ENCODE measurements around the gene NDUFA13. TPM values are rescaled to one million over a fixed set of nuclear protein-coding genes. Genes with fewer than 3 reads are reported as not detected.

The NDUFA13 gene
- polyA plus RNA-seq, 1 donor from 2014 or later = 324 TPM

- peak overlapping the region in 1 of 3 donors; percentile 62 for H3K27ac Mint-ChIP-seq
These were observed 1.8 kb upstream of the NDUFA13 start for GRCh38 chr19:19514215-19514657.

GRCh38 chr19:19514881-19515641, 964 bp upstream of the NDUFA13 start, which contains the start of gene TSSK6:
TSSK6 (minus strand) TSS chr19:19515548; CDS start chr19:19515427, 121 bp downstream.
- H3K27me3 Mint-ChIP-seq = no peaks in the 10 kb centered on the region
- peak within 1 kb of the TSS; percentile 88 to 97 (median 92) for H3K27ac Mint-ChIP-seq

More at GRCh38 chr19:19514215-19514657, 1.8 kb upstream of the NDUFA13 start:
- Mint-ChIP-seq H3K36me3 (no peaks in the 10 kb centered on the region), H3K9me3 (no peaks in the 10 kb centered on the region), H3K27me3 (no peaks in the 10 kb centered on the region), H3K4me3 (peak overlapping the region in 1 of 4 donors; percentile 55), H3K4me1 (peaks cover 5 to 9% (median 9%) of the 10 kb centered on the region in 3 donors)

GRCh38 chr19:19517235-19517619, 1.2 kb downstream of the NDUFA13 start:
- Mint-ChIP-seq H3K9me3 (no peaks in the 10 kb centered on the region), H3K27me3 (no peaks in the 10 kb centered on the region), H3K4me3 (peak overlapping the region; percentile 94 to 99 (median 98)), H3K27ac (no peak overlapping the region), H3K36me3 (peaks cover 2% of the 10 kb centered on the region), H3K4me1 (peaks cover 11 to 17% (median 12%) of the 10 kb centered on the region in 3 donors)

More at GRCh38 chr19:19514881-19515641, 964 bp upstream of the NDUFA13 start, which contains the start of gene TSSK6:
- Mint-ChIP-seq H3K4me3 (peak within 1 kb of the TSS; percentile 94 to 99 (median 98)), H3K36me3 (peaks cover under 1% of the 10 kb centered on the region), H3K9me3 (no peaks in the 10 kb centered on the region), H3K4me1 (peaks cover 8 to 11% (median 9%) of the 10 kb centered on the region in 3 donors)

GRCh38 chr19:19520989-19521388, 5.0 kb downstream of the NDUFA13 start:
- H3K4me3 Mint-ChIP-seq = peak overlapping the region in 2 of 4 donors; percentile 55 to 60
- no peak overlapping the region for H3K27ac Mint-ChIP-seq
- peaks cover 3% of the 10 kb centered on the region for H3K36me3 Mint-ChIP-seq
- peaks cover 21 to 30% (median 23%) of the 10 kb centered on the region in 3 donors for H3K4me1 Mint-ChIP-seq
- no peaks in the 10 kb centered on the region for H3K27me3 Mint-ChIP-seq
- H3K9me3 Mint-ChIP-seq = no peaks in the 10 kb centered on the region

GRCh38 chr19:19523177-19523576, 7.2 kb downstream of the NDUFA13 start:
- peak overlapping the region in 2 of 4 donors; percentile 47 to 69 for H3K4me3 Mint-ChIP-seq

GRCh38 chr19:19524053-19524452, 8.0 kb downstream of the NDUFA13 start:
- Mint-ChIP-seq H3K9me3 (no peaks in the 10 kb centered on the region), H3K27ac (peak overlapping the region in 2 of 3 donors; percentile 51 to 64), H3K36me3 (peaks cover 3% of the 10 kb centered on the region), H3K4me3 (peak overlapping the region; percentile 29 to 90 (median 42)), H3K27me3 (no peaks in the 10 kb centered on the region), H3K4me1 (peaks cover 17 to 27% (median 22%) of the 10 kb centered on the region in 3 donors)

More at GRCh38 chr19:19523177-19523576, 7.2 kb downstream of the NDUFA13 start:
- Mint-ChIP-seq H3K27me3 (no peaks in the 10 kb centered on the region), H3K9me3 (no peaks in the 10 kb centered on the region), H3K36me3 (peaks cover 3% of the 10 kb centered on the region), H3K27ac (peak overlapping the region in 2 of 3 donors; percentile 32 to 67), H3K4me1 (peaks cover 17 to 27% (median 22%) of the 10 kb centered on the region in 3 donors)

GRCh38 chr19:19525611-19526380, 9.8 kb downstream of the NDUFA13 start:
- Mint-ChIP-seq H3K4me3 (no peak overlapping the region), H3K36me3 (peaks cover 2% of the 10 kb centered on the region), H3K27me3 (no peaks in the 10 kb centered on the region), H3K9me3 (no peaks in the 10 kb centered on the region), H3K27ac (peak overlapping the region in 1 of 3 donors; percentile 23), H3K4me1 (peaks cover 10 to 20% (median 19%) of the 10 kb centered on the region in 3 donors)

- H3K36me3 Mint-ChIP-seq = peaks cover 2% of the 10 kb centered on the region
- no peak overlapping the region for H3K27ac Mint-ChIP-seq
- peak overlapping the region in 2 of 4 donors; percentile 23 to 45 for H3K4me3 Mint-ChIP-seq
- H3K27me3 Mint-ChIP-seq = no peaks in the 10 kb centered on the region
- peaks cover 6 to 19% (median 19%) of the 10 kb centered on the region in 3 donors for H3K4me1 Mint-ChIP-seq
- no peaks in the 10 kb centered on the region for H3K9me3 Mint-ChIP-seq
These were observed 10.8 kb downstream of the NDUFA13 start for GRCh38 chr19:19526581-19527370.

- Mint-ChIP-seq H3K27me3 (no peaks in the 10 kb centered on the region), H3K9me3 (no peaks in the 10 kb centered on the region), H3K27ac (no peak overlapping the region), H3K36me3 (peaks cover 4% of the 10 kb centered on the region), H3K4me1 (peaks cover 10 to 23% (median 21%) of the 10 kb centered on the region in 3 donors), H3K4me3 (peak overlapping the region in 1 of 4 donors; percentile 78)
These were observed 11.3 kb downstream of the NDUFA13 start for GRCh38 chr19:19527371-19527656.

- Mint-ChIP-seq H3K27ac (no peak overlapping the region), H3K27me3 (no peaks in the 10 kb centered on the region), H3K4me3 (peak overlapping the region in 1 of 4 donors; percentile 63), H3K36me3 (peaks cover 4% of the 10 kb centered on the region), H3K9me3 (no peaks in the 10 kb centered on the region), H3K4me1 (peaks cover 11 to 21% (median 18%) of the 10 kb centered on the region in 3 donors)
These were observed 11.9 kb downstream of the NDUFA13 start for GRCh38 chr19:19527674-19528625.

- Mint-ChIP-seq H3K4me3 (peak within 1 kb of the TSS in 1 of 4 donors; percentile 63), H3K9me3 (no peaks in the 10 kb centered on the region), H3K27ac (no peak within 1 kb of the TSS), H3K36me3 (peaks cover 4% of the 10 kb centered on the region), H3K4me1 (peaks cover 11 to 19% (median 15%) of the 10 kb centered on the region in 3 donors), H3K27me3 (no peaks in the 10 kb centered on the region)
These were observed 12.9 kb downstream of the NDUFA13 start, which contains the start of gene YJEFN3 for GRCh38 chr19:19528721-19529490. YJEFN3 (plus strand) TSS chr19:19528911; CDS start chr19:19528933, 22 bp downstream.

GRCh38 chr19:19529783-19530422, 13.9 kb downstream of the NDUFA13 start:
- no peaks in the 10 kb centered on the region for H3K9me3 Mint-ChIP-seq
- H3K36me3 Mint-ChIP-seq = peaks cover 2% of the 10 kb centered on the region
- no peak overlapping the region for H3K27ac Mint-ChIP-seq
- no peaks in the 10 kb centered on the region for H3K27me3 Mint-ChIP-seq
- H3K4me3 Mint-ChIP-seq = no peak overlapping the region
- peaks cover 9 to 11% (median 10%) of the 10 kb centered on the region in 3 donors for H3K4me1 Mint-ChIP-seq
